Muscle layer of colon (tissue), 2 donors: ENCODE results near the gene PIPOX.
"Not testable (repeated sequence)": the region's sequence is repeated elsewhere in the genome, so short reads cannot be mapped to it uniquely, and the experiment has no call there.

Experiments used
- H3K27ac ChIP-seq: one replicate; pipeline ENCODE4 v1.7.0; 2013; ENCODE audit warnings: low read depth, mild to moderate bottlenecking, low read length, moderate library complexity
- H3K27me3 ChIP-seq, 2 donors: one replicate each; pipeline ENCODE4 v1.7.0; 2013; ENCODE audit warnings: low read length in 2 of 2, mild to moderate bottlenecking in 2 of 2; ENCODE audit not compliant: insufficient read depth in 2 of 2, control insufficient read depth in 1 of 2
- H3K36me3 ChIP-seq: one replicate; pipeline ENCODE4 v1.7.0; 2013; ENCODE audit warnings: mild to moderate bottlenecking, low read length; ENCODE audit not compliant: insufficient read depth
- H3K4me1 ChIP-seq: one replicate; pipeline ENCODE4 v1.7.0; 2013; ENCODE audit warnings: mild to moderate bottlenecking, low read length; ENCODE audit not compliant: insufficient read depth
- H3K4me3 ChIP-seq, 2 donors: one replicate each; pipeline ENCODE4 v1.7.0; 2013; ENCODE audit warnings: low read length in 2 of 2, low read depth in 1 of 2, mild to moderate bottlenecking in 1 of 2, moderate library complexity in 1 of 2
- H3K9ac ChIP-seq: one replicate; pipeline ENCODE4 v1.7.0; 2013; ENCODE audit warnings: low read length
- H3K9me3 ChIP-seq: one replicate; pipeline ENCODE4 v1.7.0; 2013; ENCODE audit warnings: mild to moderate bottlenecking, low read length
- donor health status: abdominal sarcoma.
- donor health status: Adenocarcinoma of cecum.

PIPOX gene

GRCh38 chr17:29079887-29080286, 36.9 kb downstream of the PIPOX start:
- Histone ChIP-seq H3K4me1 (peaks cover 10% of the 10 kb centered on the region), H3K9me3 (no peaks in the 10 kb centered on the region), H3K27me3 (no peaks in the 10 kb centered on the region), H3K4me3 (no peak overlapping the region), H3K36me3 (peaks cover 38% of the 10 kb centered on the region), H3K9ac (no peak overlapping the region), H3K27ac (no peak overlapping the region)

- no peak overlapping the region for H3K9ac ChIP-seq
- peaks cover 14% of the 10 kb centered on the region for H3K4me1 ChIP-seq
- no peak overlapping the region for H3K27ac ChIP-seq
- H3K9me3 ChIP-seq, result no peaks in the 10 kb centered on the region
- H3K27me3 ChIP-seq, result no peaks in the 10 kb centered on the region
- peaks cover 40% of the 10 kb centered on the region for H3K36me3 ChIP-seq
- H3K4me3 ChIP-seq, result no peak overlapping the region
Measured at GRCh38 chr17:29080323-29080722, 37.4 kb downstream of the PIPOX start.

- no peak overlapping the region for H3K27ac ChIP-seq
- no peaks in the 10 kb centered on the region for H3K9me3 ChIP-seq
- no peaks in the 10 kb centered on the region for H3K27me3 ChIP-seq
- H3K4me1 ChIP-seq, result peaks cover 20% of the 10 kb centered on the region
- no peak overlapping the region for H3K4me3 ChIP-seq
- H3K9ac ChIP-seq, result no peak overlapping the region
- H3K36me3 ChIP-seq, result peaks cover 46% of the 10 kb centered on the region
Measured at GRCh38 chr17:29080965-29081364, 38.0 kb downstream of the PIPOX start.

GRCh38 chr17:29084541-29085146, 41.7 kb downstream of the PIPOX start:
- Histone ChIP-seq H3K9me3 (no peaks in the 10 kb centered on the region), H3K27me3 (no peaks in the 10 kb centered on the region), H3K4me1 (peaks cover 23% of the 10 kb centered on the region), H3K4me3 (no peak overlapping the region), H3K9ac (no peak overlapping the region), H3K27ac (no peak overlapping the region), H3K36me3 (peaks cover 40% of the 10 kb centered on the region)

GRCh38 chr17:29085223-29085622, 42.3 kb downstream of the PIPOX start:
- Histone ChIP-seq H3K4me1 (peaks cover 28% of the 10 kb centered on the region), H3K9me3 (no peaks in the 10 kb centered on the region), H3K9ac (no peak overlapping the region), H3K36me3 (peaks cover 41% of the 10 kb centered on the region), H3K4me3 (no peak overlapping the region), H3K27me3 (no peaks in the 10 kb centered on the region), H3K27ac (no peak overlapping the region)

- Histone ChIP-seq H3K9me3 (no peaks in the 10 kb centered on the region), H3K27me3 (no peaks in the 10 kb centered on the region), H3K9ac (no peak overlapping the region), H3K27ac (no peak overlapping the region), H3K36me3 (peaks cover 44% of the 10 kb centered on the region), H3K4me3 (no peak overlapping the region), H3K4me1 (peaks cover 31% of the 10 kb centered on the region)
Measured at GRCh38 chr17:29086628-29087332, 43.8 kb downstream of the PIPOX start.

- H3K4me3 ChIP-seq, H3K27me3 ChIP-seq, H3K9ac ChIP-seq, H3K9me3 ChIP-seq: not testable (repeated sequence)
- peak overlapping the region; percentile 13 for H3K27ac ChIP-seq
- peaks cover 52% of the 10 kb centered on the region for H3K36me3 ChIP-seq
- H3K4me1 ChIP-seq, result peaks cover 31% of the 10 kb centered on the region
Measured at GRCh38 chr17:29088782-29089181, 45.8 kb downstream of the PIPOX start.

- Histone ChIP-seq H3K36me3 (peaks cover 56% of the 10 kb centered on the region), H3K27ac (peak overlapping the region; percentile 13), H3K4me3 (peak overlapping the region; percentile 14 to 15), H3K4me1 (peaks cover 24% of the 10 kb centered on the region), H3K9ac (no peak overlapping the region), H3K9me3 (no peaks in the 10 kb centered on the region), H3K27me3 (no peaks in the 10 kb centered on the region)
Measured at GRCh38 chr17:29089601-29090044, 46.7 kb downstream of the PIPOX start.

GRCh38 chr17:29090108-29090507, 47.2 kb downstream of the PIPOX start:
- H3K36me3 ChIP-seq, result peaks cover 60% of the 10 kb centered on the region

GRCh38 chr17:29090750-29091605, 48.0 kb downstream of the PIPOX start:
- H3K27ac ChIP-seq, result no peak overlapping the region
- peaks cover 60% of the 10 kb centered on the region for H3K36me3 ChIP-seq
- H3K4me1 ChIP-seq, result peaks cover 10% of the 10 kb centered on the region
- no peaks in the 10 kb centered on the region for H3K9me3 ChIP-seq
- H3K4me3 ChIP-seq, result no peak overlapping the region
- no peaks in the 10 kb centered on the region for H3K27me3 ChIP-seq
- no peak overlapping the region for H3K9ac ChIP-seq

More at GRCh38 chr17:29090108-29090507, 47.2 kb downstream of the PIPOX start:
- Histone ChIP-seq H3K4me1 (peaks cover 19% of the 10 kb centered on the region), H3K9me3 (no peaks in the 10 kb centered on the region), H3K27me3 (no peaks in the 10 kb centered on the region), H3K9ac (no peak overlapping the region), H3K27ac (peak overlapping the region; percentile 13), H3K4me3 (peak overlapping the region in 1 of 2 donors; percentile 15)

- H3K9me3 ChIP-seq, result no peaks in the 10 kb centered on the region
- H3K9ac ChIP-seq, result no peak overlapping the region
- no peak overlapping the region for H3K27ac ChIP-seq
- H3K27me3 ChIP-seq, result no peaks in the 10 kb centered on the region
- H3K4me1 ChIP-seq, result peaks cover 8% of the 10 kb centered on the region
- H3K4me3 ChIP-seq, result no peak overlapping the region
- H3K36me3 ChIP-seq, result peaks cover 60% of the 10 kb centered on the region
Measured at GRCh38 chr17:29091606-29092289, 48.8 kb downstream of the PIPOX start.
